ENCODE measurements around the gene MED13L. TPM values are rescaled to one million over a fixed set of nuclear protein-coding genes. Genes with fewer than 3 reads are reported as not detected.

MED13L gene
- total and polyA plus RNA-seq, 2 donors (not counting 1 experiment from before 2014, with no cell fraction given), result 56.5 to 97.3 TPM

DNA sequence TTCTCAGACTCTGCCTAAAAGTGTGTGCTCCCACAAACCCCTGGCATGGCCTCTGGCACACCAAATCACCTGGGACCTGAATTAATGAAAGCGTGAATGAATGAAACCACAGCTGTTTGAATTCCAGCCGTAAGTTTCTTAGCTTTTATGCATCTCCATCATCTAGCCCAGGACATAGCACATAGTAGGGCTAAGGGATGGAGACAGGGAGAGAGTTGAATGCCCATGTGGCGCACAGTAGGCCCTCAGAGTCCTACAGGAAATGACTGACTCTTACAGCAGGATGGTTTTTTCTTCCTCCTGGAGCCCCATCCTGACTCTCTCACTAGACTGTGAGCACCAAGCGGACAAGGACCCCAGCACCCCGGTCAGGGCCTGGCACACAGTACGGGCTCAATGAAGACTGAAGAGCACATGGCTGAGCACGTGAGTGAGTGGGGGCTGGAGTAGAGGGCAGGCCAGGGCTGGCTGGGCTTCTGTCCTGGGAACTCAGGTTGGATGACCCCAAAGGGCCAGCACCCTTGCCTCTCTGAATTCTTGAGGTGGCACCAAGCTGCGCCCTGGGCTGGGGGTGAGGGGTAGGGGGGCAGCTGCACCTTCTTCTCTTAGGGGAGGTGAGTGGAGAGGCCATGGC is 351.3 kb downstream of the MED13L start:
- H3K9me3 ChIP-seq (ENCODE audit: control insufficient read depth, insufficient read depth, low read depth, low read length), result no peaks in the 10 kb centered on the region
- H3K4me2 ChIP-seq (ENCODE audit: extremely low read depth, insufficient read depth, low read length), result no peak overlapping the region
- no peak overlapping the region for H3K9ac ChIP-seq (ENCODE audit: insufficient read depth, low read length)
- TF ChIP-seq, protein P1, sequence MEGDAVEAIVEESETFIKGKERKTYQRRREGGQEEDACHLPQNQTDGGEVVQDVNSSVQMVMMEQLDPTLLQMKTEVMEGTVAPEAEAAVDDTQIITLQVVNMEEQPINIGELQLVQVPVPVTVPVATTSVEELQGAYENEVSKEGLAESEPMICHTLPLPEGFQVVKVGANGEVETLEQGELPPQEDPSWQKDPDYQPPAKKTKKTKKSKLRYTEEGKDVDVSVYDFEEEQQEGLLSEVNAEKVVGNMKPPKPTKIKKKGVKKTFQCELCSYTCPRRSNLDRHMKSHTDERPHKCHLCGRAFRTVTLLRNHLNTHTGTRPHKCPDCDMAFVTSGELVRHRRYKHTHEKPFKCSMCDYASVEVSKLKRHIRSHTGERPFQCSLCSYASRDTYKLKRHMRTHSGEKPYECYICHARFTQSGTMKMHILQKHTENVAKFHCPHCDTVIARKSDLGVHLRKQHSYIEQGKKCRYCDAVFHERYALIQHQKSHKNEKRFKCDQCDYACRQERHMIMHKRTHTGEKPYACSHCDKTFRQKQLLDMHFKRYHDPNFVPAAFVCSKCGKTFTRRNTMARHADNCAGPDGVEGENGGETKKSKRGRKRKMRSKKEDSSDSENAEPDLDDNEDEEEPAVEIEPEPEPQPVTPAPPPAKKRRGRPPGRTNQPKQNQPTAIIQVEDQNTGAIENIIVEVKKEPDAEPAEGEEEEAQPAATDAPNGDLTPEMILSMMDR (conservative IDR thresholded peaks at IDR 0.05 in 1 of 2, IDR thresholded peaks at IDR 0.05 in 1 of 2; ENCODE audit: low read depth in 1 of 2, low read length in 2 of 2), result no peak
- no peak for TF ChIP-seq EZH2 (IDR thresholded peaks at IDR 0.05; ENCODE audit: low read length, missing control alignments)
- DNase-seq (ENCODE audit: low read depth in 2 of 2), result no peak
- H3K4me3 ChIP-seq (replicated peaks in 1 of 4; ENCODE audit: control extremely low read depth in 1 of 4, insufficient read depth in 1 of 4, low read depth in 3 of 4, low read length in 4 of 4), result no peak overlapping the region
- H3K27ac ChIP-seq (ENCODE audit: insufficient read depth, low read length), result no peak overlapping the region
- no peaks in the 10 kb centered on the region for H3K36me3 ChIP-seq (ENCODE audit: control insufficient read depth, insufficient read depth, low read length)
- no peaks in the 10 kb centered on the region for H3K79me2 ChIP-seq (ENCODE audit: control insufficient read depth, insufficient read depth, low read length)
- H3K4me1 ChIP-seq (ENCODE audit: control insufficient read depth, extremely low read depth, insufficient read depth, low read length), result no peaks in the 10 kb centered on the region
- H2AFZ ChIP-seq (ENCODE audit: low read length), result no peak overlapping the region
- H3K27me3 ChIP-seq (ENCODE audit: control insufficient read depth, insufficient read depth, low read length), result no peaks in the 10 kb centered on the region
- no peaks in the 10 kb centered on the region for H4K20me1 ChIP-seq (ENCODE audit: control insufficient read depth, extremely low read depth, insufficient read depth, low read length)

DNA sequence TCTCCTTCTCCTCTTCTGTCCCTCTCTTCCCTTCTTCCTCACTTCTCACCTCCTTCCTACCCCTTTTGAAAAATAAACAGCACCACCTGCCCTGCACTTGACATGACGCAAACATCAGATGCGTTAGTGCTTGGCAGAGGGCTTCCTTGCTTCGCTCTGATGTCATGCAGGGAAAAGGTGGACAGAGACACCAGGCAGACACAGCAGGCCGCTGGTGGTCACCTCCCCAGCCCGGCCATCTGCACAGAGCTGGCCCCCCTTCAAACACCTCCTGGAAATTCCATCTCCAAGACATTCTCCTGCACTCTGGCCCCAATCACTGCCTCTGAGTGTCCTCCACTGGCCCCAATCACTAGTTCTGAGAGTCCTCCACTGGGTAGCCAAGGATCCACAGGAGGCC is 353.6 kb downstream of the MED13L start:
- Histone ChIP-seq H3K27ac (ENCODE audit: insufficient read depth, low read length) (no peak overlapping the region), H3K9ac (ENCODE audit: insufficient read depth, low read length) (no peak overlapping the region), H4K20me1 (ENCODE audit: control insufficient read depth, extremely low read depth, insufficient read depth, low read length) (no peaks in the 10 kb centered on the region), H2AFZ (ENCODE audit: low read length) (no peak overlapping the region), H3K79me2 (ENCODE audit: control insufficient read depth, insufficient read depth, low read length) (no peaks in the 10 kb centered on the region), H3K36me3 (ENCODE audit: control insufficient read depth, insufficient read depth, low read length) (no peaks in the 10 kb centered on the region), H3K4me2 (ENCODE audit: extremely low read depth, insufficient read depth, low read length) (no peak overlapping the region), H3K4me3 (replicated peaks in 1 of 4; ENCODE audit: control extremely low read depth in 1 of 4, insufficient read depth in 1 of 4, low read depth in 3 of 4, low read length in 4 of 4) (no peak overlapping the region), H3K4me1 (ENCODE audit: control insufficient read depth, extremely low read depth, insufficient read depth, low read length) (no peaks in the 10 kb centered on the region), H3K27me3 (ENCODE audit: control insufficient read depth, insufficient read depth, low read length) (no peaks in the 10 kb centered on the region), H3K9me3 (ENCODE audit: control insufficient read depth, insufficient read depth, low read depth, low read length) (no peaks in the 10 kb centered on the region)
- no peak for DNase-seq (ENCODE audit: low read depth in 2 of 2)
- no peak for TF ChIP-seq EZH2 (IDR thresholded peaks at IDR 0.05; ENCODE audit: low read length, missing control alignments)
- TF ChIP-seq, protein P1 (conservative IDR thresholded peaks at IDR 0.05 in 1 of 2, IDR thresholded peaks at IDR 0.05 in 1 of 2; ENCODE audit: low read depth in 1 of 2, low read length in 2 of 2), result no peak

DNA sequence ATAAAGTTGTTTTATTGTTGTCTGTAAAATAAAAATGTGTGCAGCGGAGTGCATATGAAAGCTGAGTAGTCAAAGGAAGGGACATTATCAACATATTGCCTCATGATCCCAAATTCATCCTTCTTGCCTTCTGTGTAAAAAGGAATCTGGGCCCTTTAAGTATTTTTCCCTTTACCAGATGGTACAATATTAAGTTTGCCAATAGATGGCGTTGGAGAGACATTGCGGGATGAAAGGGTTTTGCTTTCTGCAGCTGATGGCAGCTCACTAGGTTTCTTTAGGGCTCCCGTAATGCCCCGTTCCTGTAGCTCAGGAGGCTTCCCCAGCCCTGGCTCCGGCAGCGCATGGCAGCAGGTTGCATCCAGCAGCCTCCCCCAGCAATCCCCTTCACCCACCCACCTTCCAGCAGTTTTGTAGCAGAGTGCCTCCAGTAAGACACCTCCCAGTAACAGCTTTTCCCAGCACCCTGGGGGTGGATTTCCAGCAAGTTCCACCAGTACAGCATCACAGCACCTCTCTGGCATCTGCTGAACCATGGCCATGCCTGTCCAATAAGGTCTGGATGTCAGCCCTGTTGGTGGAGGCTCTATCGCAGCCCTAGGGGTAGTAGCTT is 354.4 kb downstream of the MED13L start:
- no peak overlapping the region for H3K27ac ChIP-seq (ENCODE audit: insufficient read depth, low read length)
- H3K4me2 ChIP-seq (ENCODE audit: extremely low read depth, insufficient read depth, low read length), result no peak overlapping the region
- no peaks in the 10 kb centered on the region for H3K36me3 ChIP-seq (ENCODE audit: control insufficient read depth, insufficient read depth, low read length)
- H2AFZ ChIP-seq (ENCODE audit: low read length), result no peak overlapping the region
- TF ChIP-seq, protein P1 (conservative IDR thresholded peaks at IDR 0.05 in 1 of 2, IDR thresholded peaks at IDR 0.05 in 1 of 2; ENCODE audit: low read depth in 1 of 2, low read length in 2 of 2), result peak; percentile 3 to 40
- TF ChIP-seq EZH2 (IDR thresholded peaks at IDR 0.05; ENCODE audit: low read length, missing control alignments), result no peak
- no peak overlapping the region for H3K4me3 ChIP-seq (replicated peaks in 1 of 4; ENCODE audit: control extremely low read depth in 1 of 4, insufficient read depth in 1 of 4, low read depth in 3 of 4, low read length in 4 of 4)
- no peaks in the 10 kb centered on the region for H3K79me2 ChIP-seq (ENCODE audit: control insufficient read depth, insufficient read depth, low read length)
- H3K9me3 ChIP-seq (ENCODE audit: control insufficient read depth, insufficient read depth, low read depth, low read length), result no peaks in the 10 kb centered on the region
- no peaks in the 10 kb centered on the region for H4K20me1 ChIP-seq (ENCODE audit: control insufficient read depth, extremely low read depth, insufficient read depth, low read length)
- peak in 1 of 2 donors; percentile 29 for DNase-seq (ENCODE audit: low read depth in 2 of 2)
- H3K4me1 ChIP-seq (ENCODE audit: control insufficient read depth, extremely low read depth, insufficient read depth, low read length), result no peaks in the 10 kb centered on the region
- no peak overlapping the region for H3K9ac ChIP-seq (ENCODE audit: insufficient read depth, low read length)
- no peaks in the 10 kb centered on the region for H3K27me3 ChIP-seq (ENCODE audit: control insufficient read depth, insufficient read depth, low read length)
